OCI-LY3 (cell line): ENCODE measurements around the gene PTX3.

Experiments used
- CTCF ChIP-seq: fragments of 200-600, 300-600 bp; sonication (generic); IDR thresholded peaks from 2 replicates; pipeline ENCODE4 v1.5.1; 2014; ENCODE audit warnings: antibody characterized with exemption, low read length, low read depth
- EZH2phosphoT487 ChIP-seq: fragments of 200-600 bp; shearing (Covaris generic); IDR thresholded peaks from 2 replicates; pipeline ENCODE4 v1.6.1; 2018; ENCODE audit warnings: antibody characterized with exemption, mixed run types, low read depth

GRCh38 chr3:157441102-157441624 lies 4.5 kb downstream of the PTX3 start:
- TF ChIP-seq CTCF (no peak), EZH2phosphoT487 (no peak)
